Right renal cortex interstitium (tissue), 3 donors: ENCODE measurements around the gene IL17C. TPM values are rescaled to one million over a fixed set of nuclear protein-coding genes. Genes with fewer than 3 reads are reported as not detected.

ENCODE experiments used
- DNase-seq, 3 donors: peaks; one replicate each; pipeline ENCODE4 v3.0.0-alpha.2; 2013; ENCODE audit warnings: low read depth in 3 of 3, low spot score in 2 of 3
- polyA plus RNA-seq, 3 donors: library from polyadenylated mRNA; unstranded; fragments of 120-200 nt; gene quantifications; one replicate each; pipeline ENCODE4 v1.2.1, GENCODE V29; 2013; ENCODE audit not compliant: insufficient read length in 3 of 3

The IL17C gene
- polyA plus RNA-seq, 3 donors, result not detected

DNA sequence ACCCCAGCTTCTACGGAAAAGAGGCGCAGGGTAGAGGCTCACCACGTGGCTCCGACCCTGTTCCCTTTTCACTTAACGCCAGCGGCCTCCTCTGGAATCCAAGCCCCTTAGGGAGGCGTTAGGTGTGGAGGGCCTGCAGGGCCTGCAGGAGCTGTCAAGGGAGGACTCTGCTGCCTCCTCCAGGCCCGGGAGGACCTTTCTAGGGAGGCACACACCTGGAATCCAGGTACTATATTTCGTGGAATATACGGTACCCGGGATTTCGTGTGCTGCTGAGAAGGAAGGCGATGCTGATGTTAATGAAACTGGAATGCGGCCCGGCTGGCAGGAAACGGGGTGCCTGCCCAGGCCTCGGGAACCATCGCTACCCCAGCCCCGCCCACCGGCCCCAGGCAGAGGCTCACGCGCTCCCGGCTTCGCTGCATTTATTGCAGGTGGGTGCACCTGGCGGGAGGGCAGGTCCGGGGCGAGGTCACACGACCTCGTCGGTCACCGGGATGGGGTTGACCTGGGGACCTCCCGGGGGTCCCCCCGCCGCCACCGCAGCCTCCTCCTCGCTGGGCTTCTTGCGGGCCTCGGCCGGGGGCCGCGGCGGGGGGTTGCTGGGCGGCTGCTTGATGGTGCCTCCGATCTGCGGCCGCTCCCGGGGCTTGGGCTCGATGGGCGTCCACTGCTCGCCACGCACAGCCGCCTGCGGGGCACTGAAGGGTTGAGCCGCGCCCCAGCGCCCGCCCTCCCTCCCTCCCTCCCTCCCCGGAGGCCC is 4.7 kb downstream of the IL17C start:
- DNase-seq, result no peak

- DNase-seq, result no peak
Observed at GRCh38 chr16:88643644-88643932, 5.2 kb downstream of the IL17C start.

GRCh38 chr16:88645455-88645854 is 7.1 kb downstream of the IL17C start:
- no peak for DNase-seq

GRCh38 chr16:88645941-88646340 is 7.6 kb downstream of the IL17C start:
- no peak for DNase-seq

DNA sequence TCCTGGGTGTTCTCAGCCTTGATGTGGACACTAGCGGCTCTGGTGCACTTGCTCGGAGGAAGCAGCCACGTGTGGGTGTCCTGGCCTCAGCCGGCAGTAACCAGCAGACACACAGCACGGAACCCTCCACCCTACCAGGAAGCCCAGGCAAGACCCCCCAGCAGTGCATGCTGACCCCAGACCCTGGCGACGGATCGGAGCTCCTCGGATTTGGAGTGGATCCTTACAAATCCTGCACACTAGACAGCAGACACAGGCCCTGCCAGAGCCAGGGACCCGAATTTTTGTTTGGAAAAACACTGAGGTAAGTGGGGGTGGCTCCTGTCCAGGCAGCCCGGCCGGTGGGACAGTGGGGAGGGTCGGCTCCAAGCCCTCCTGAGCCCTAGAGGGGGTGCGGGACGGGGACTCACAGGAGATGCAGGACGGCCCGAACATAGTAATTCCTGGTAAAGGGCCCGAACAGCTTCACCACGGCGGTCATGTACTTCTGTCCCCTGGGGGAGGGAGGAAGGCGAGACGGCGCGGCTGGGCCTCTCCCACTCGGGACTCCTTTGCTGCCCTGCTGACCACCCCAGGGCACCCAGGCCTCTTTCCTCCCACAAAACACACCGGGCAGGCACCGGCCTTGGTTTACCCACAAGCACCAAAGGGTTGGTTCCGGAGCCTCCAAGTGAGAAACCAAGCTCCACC is 8.1 kb downstream of the IL17C start:
- no peak for DNase-seq

- DNase-seq, result no peak
Observed at GRCh38 chr16:88647178-88648070, 9.1 kb downstream of the IL17C start.

DNA sequence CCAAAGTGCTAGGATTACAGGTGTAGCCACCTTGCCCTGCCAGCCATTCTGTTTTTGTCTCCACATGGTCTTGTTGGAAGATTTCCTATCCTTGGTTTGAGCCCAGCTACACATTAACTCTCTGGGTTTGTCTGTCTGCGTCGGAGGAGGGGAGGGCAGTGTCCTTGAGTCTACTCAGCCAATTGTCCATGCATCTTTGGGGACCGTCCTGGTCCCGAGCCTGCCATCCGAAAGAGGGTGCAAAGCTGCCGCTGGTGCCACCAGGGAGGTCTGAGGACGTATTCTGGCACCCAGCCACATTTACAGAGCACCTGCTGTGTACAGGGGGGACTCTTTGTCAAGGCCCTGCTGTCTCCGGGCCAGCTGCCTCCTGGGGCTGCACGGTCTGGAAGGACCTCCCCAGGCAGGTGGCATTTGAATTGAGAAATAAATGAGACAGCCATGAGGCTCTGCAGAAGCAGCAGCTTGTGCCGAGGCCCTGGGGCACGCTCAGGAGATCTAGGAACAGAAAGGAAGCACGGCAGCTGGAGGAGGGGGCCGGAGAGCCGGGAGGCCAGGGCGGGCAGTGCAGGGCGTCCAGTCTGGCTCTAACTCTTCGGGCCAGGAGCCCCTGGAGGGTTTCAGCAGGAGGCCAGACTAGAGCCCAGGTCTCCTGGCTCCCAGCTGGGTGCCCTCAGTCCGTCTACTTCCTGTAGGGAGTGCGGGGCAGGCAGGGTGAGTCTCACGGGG is 11.0 kb downstream of the IL17C start:
- no peak for DNase-seq

DNA sequence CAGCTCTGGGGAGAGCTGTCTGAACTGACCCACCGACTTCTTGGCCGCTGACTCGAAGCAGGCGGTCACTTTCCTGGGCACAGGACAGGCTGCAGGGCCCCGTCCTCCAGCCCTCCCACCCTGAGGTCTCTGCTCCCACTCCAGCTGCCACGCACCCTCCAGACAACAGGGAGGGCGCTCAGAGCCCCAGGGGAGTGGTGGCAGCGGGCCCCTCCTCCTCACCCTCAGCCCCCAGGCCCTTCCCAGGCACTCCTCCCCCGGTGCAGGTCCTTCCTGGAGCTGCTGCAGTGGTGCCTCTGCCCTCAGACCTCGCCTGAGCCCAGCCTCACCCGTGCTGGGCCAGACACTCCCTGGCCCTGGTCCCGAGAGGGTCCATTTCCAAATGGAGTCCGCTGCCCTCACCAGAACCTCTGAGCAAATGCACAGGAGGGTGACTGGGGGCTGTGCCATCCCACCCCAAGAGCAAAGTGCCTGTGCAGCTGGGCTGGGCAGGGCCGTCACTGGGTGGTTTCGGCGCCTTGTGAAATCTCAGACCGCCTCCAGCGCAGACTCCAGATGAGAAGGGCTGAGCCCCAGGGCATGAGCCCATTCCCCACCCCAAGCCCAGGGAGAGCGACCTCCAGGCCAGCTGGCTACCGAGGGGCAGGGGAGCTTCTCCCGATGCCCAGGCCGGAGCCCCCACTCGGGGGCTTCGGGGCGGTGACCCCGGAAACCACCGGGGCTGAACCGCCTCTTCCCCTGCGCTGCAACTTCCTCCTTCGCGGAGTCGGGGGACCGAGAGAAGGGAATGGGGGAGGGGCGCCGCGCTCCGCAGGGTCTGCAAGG is 11.8 kb downstream of the IL17C start:
- no peak for DNase-seq

GRCh38 chr16:88650749-88651275 is 12.4 kb downstream of the IL17C start, which contains the start of gene CYBA:
CYBA (minus strand) TSS chr16:88651053; CDS start chr16:88651013, 40 bp downstream.
- DNase-seq, result no peak

DNA sequence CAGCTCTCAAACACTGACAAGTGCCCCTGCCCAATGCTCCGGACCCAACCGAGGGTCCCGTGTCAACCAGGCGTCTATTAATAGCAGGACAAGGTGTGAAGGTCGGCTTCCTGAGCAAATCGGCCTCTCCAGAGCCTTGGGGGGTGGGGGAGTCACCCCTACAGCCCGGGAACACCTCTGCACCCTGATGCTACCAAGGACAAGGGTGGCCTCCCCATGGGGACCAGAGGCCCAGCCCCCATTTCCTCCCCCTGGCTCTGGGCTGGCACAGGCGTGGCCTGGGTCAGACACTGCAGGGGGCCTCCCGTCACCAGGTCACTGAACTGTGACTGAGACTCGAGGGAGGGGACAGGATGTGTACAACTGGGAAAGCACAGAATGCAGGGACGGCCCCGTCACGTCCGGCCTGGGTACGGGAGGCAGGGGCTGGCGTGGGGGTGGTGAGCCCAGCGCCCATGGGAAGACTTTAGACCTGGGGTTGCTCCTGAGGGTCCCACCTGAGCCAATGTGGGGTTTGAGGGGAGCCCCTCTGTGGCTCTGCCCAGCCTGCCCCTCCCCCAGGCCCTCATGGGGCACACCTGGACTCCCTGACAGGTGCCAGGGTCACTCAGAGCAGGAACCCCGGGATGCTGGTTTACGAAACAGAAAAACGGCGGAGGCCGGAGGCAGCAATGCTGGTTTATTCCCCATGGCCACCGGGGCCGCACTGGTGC is 13.1 kb downstream of the IL17C start:
- DNase-seq, result no peak

- no peak for DNase-seq
Observed at GRCh38 chr16:88651989-88652761, 13.8 kb downstream of the IL17C start.

- no peak for DNase-seq
Observed at GRCh38 chr16:88652762-88653063, 14.3 kb downstream of the IL17C start.

DNA sequence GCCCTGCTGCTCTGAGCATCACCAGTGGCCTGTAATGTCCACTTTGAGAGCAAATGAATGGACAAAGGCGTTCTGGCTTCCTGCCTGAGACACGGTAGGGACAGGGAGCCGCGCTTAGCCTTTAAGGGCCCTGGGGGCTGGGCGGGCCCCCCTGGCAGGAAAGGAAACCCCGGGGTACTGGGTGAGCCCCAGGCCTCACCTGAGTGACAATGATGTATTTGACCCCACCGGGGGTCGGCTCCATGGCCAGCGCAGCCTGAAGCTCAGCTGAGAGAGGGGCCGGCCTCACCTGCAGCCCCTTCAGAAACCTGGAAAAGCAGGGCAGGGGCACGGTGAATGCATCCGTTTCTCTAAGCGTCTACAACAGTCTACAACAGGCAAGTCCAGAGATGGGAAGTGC is 14.7 kb downstream of the IL17C start:
- DNase-seq, result no peak

DNA sequence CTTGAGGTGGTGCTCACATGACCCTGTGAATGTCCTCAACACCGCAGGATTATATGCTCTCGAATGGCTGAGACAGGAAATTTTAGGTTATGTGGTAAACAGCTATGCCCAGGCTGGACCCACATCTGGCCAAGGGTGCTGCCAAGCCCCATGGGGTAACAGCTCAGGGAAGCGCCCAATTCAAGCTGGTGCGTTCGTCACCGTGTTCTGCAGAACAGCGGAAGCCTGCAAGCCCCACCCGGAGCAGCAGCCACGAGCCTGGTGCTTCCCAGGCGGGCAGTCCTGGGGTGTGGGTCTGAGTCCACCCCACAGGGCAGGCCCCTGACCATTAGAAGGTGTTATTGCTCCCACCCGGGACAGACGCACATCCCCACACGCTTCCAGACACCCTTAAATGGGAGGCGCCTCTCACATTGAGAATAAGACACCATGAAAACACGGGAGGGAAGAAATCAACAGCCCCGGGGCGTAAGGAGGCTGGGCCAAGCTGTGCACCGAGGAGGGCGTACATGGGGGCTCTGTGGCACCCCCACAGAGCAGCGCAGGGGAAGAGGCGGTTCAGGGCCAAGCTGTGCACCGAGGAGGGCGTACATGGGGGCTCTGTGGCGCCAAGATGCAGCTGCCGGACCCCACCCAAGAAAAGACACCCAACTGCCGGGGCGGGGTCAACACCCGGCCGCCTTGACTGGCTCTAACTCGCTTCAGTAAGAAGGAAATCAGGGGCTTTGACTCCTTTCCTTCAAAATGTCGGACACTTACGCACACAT is 15.4 kb downstream of the IL17C start:
- DNase-seq, result no peak

DNA sequence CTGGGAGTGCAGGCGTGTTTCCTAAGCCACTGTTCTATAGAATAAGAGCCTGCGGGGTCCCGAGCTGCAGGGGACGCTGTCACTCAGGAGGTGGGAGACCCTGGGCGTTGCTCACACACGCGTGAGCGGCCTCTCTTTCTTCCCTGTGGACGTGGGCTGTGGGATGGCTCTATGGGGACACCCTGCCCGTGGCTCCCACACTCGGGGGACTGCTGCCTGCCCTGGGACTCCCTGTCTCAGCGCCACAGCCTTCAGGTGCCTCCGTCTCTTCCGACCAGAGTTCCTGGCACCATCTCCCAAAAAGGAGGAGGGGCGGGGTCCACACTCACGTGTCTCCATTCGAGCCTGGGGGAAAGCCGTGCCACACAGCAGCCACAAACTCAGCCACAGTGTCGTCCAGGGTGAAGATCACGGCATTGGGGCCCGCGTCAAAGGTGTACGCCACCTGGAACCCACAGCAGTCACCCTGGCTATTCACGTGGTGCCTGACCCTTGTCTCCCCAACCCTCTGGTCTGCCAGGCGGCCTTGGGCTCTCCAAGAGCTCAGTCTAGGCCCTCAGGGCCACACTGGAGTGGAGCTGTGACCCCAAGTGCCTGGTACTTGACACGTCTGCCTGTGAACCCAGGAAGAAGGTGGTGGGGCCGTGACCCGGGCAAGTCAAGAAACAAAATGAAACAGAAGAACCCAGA is 16.1 kb downstream of the IL17C start:
- DNase-seq, result no peak

DNA sequence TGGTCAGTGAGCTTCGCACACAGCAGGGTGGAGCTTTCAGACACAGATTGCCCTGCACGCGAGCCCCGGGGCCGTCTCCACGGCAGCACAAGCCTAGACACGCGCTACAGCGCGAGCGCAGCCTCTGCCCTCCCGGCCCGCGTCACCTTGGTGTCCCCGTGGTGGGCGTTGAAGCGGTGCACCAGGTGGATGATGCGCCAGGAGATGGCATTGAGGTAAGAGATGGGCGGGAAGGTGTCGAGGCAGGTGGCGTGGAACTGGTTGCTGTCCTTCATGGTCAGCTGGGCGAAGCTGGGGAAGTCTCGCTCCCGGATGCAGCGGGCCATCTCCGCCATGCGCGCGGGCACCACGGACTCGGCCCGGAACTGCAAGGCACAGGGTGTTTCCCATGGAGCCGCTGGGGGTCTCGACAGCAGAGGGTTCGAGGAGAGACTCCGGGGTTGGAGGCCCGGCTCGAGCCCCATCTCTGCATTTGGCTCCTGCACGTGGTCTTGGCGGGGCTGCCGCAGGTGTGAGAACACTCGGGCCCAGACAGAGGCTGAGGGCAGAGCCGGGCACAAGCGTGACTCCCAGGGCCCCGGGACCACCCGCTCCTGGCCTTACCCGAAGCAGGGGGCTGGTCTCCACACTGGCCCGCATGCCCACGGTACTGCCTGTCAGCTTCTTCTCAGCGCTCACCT is 16.8 kb downstream of the IL17C start:
- no peak for DNase-seq
